ENCODE data around the gene CLIC1. TPM values are rescaled to one million over a fixed set of nuclear protein-coding genes. Genes with fewer than 3 reads are reported as not detected.
"Not testable (repeated sequence)": the region's sequence is repeated elsewhere in the genome, so short reads cannot be mapped to it uniquely, and the experiment has no call there.

The CLIC1 gene
- total and polyA plus RNA-seq, 10 of the 15 experiments (the other 5 are each of a cell fraction or from before 2014, with no cell fraction given): 446 to 1,266 (median 636) TPM

DNA sequence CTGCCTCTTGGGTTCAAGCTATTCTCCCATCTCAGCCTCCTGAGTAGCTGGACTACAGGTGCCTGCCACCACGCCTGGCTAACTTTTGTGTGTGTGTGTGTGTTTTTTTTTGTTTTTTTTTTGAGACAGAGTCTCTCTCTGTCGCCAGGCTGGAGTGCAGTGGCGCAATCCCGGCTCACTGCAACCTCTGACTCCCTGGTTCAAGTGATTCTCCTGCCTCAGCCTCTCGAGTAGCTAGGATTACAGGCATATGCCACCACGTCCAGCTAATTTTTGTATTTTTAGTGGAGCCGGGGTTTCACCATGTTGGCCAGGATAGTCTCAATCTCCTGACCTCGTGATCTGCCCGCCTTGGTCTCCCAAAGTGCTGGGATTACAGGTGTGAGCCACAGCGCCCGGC lies 27.2 kb downstream of the CLIC1 start:
- H3K4me3 ChIP-seq; H3K4me2 ChIP-seq (ENCODE audit: control insufficient read depth, insufficient read depth); H3K9ac ChIP-seq (ENCODE audit: control insufficient read depth, insufficient read depth, low read length); intact Hi-C loops (cut with micrococcal nuclease; ENCODE audit: unreplicated experiment); DNase-seq (ENCODE audit: low read depth, low spot score); H3K4me1 ChIP-seq (ENCODE audit: control insufficient read depth, insufficient read depth, low read length); H3K27ac ChIP-seq (ENCODE audit: control insufficient read depth, insufficient read depth); H3K27me3 ChIP-seq (replicated peaks in 1 of 2; ENCODE audit: control insufficient read depth in 2 of 2, insufficient read depth in 2 of 2, low read length in 1 of 2); SMC1A ChIA-PET (ENCODE audit: uncharacterized antibody, unreplicated experiment); H4K20me1 ChIP-seq (ENCODE audit: control insufficient read depth, insufficient read depth); H3K9me3 ChIP-seq (replicated peaks; ENCODE audit: control insufficient read depth, insufficient read depth, low read length); ATAC-seq; H3K36me3 ChIP-seq (ENCODE audit: control insufficient read depth in 2 of 2, insufficient read depth in 2 of 2, low read length in 1 of 2); FAIRE-seq; BruUV-seq (replicated peaks); H3K79me2 ChIP-seq (ENCODE audit: control insufficient read depth, insufficient read depth, low read length); H2AFZ ChIP-seq (ENCODE audit: control insufficient read depth, low read depth, low read length); RAD21 ChIA-PET (ENCODE audit: unreplicated experiment); in situ Hi-C loops (cut with MboI): not testable (repeated sequence)
- WGBS (ENCODE audit: insufficient coverage, insufficient replicate concordance, low lambda C conversion rate, missing lambda C conversion rate): 43% methylated on average over 11 of the region's 11 CpGs
- ChIA-PET CTCF (interaction anchor here (1.1 kb wide), 1 partner anchor 98 kb away, joined by 3 read pairs; the partner anchor contains the start of gene LSM2), POLR2A (interaction anchor here (0.6 kb wide), 2 partner anchors 43 to 175 kb away, joined by 3 read pairs; no protein-coding TSS in a partner anchor)

DNA sequence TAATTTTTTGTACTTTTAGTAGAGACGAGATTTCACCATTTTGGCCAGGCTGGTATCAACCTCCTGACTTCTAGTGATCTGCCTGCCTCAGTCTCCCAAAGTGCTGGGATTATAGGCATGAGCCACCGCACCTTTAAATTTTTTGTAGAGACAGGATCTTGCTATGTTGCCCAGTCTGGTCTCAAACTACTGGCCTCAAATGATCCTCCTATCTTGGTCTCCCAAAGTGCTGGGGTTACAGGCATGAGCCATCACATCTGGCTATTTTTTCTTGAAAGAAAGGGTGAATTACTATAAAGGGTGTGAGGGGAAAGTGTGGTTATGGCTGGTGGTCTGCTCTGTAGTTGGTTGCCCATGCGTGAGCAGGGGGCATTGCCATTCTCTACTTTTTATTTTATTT lies 28.1 kb downstream of the CLIC1 start:
- Histone ChIP-seq H3K9ac (ENCODE audit: control insufficient read depth, insufficient read depth, low read length) (no peak overlapping the region), H3K27ac (ENCODE audit: control insufficient read depth, insufficient read depth) (no peak overlapping the region), H3K27me3 (replicated peaks in 1 of 2; ENCODE audit: control insufficient read depth in 2 of 2, insufficient read depth in 2 of 2, low read length in 1 of 2) (no peaks in the 10 kb centered on the region; a peak in 1 of 4 replicates), H3K9me3 (replicated peaks; ENCODE audit: control insufficient read depth, insufficient read depth, low read length) (no peaks in the 10 kb centered on the region), H2AFZ (ENCODE audit: control insufficient read depth, low read depth, low read length) (no peak overlapping the region), H4K20me1 (ENCODE audit: control insufficient read depth, insufficient read depth) (no peaks in the 10 kb centered on the region), H3K4me1 (ENCODE audit: control insufficient read depth, insufficient read depth, low read length) (no peaks in the 10 kb centered on the region), H3K79me2 (ENCODE audit: control insufficient read depth, insufficient read depth, low read length) (no peaks in the 10 kb centered on the region), H3K36me3 (ENCODE audit: control insufficient read depth in 2 of 2, insufficient read depth in 2 of 2, low read length in 1 of 2) (no peaks in the 10 kb centered on the region), H3K4me2 (ENCODE audit: control insufficient read depth, insufficient read depth) (no peak overlapping the region), H3K4me3 (no peak overlapping the region)
- DNase-seq (ENCODE audit: low read depth, low spot score) (no peak), FAIRE-seq (no peak), ATAC-seq (no peak)
- ChIA-PET RAD21 (ENCODE audit: unreplicated experiment) (no interaction called here), POLR2A (no interaction called here), SMC1A (ENCODE audit: uncharacterized antibody, unreplicated experiment) (no interaction called here), CTCF (interaction anchor here (0.6 to 1.1 kb wide), 2 partner anchors 44 to 99 kb away, joined by 3 read pairs; partner anchors contain the start of gene LSM2)
- WGBS (ENCODE audit: insufficient coverage, insufficient replicate concordance, low lambda C conversion rate, missing lambda C conversion rate): 64% methylated on average over 3 of the region's 3 CpGs
- in situ Hi-C loops (cut with MboI) (no loop called here), intact Hi-C loops (cut with micrococcal nuclease; ENCODE audit: unreplicated experiment) (no loop called here)
- TF ChIP-seq, protein P1, sequence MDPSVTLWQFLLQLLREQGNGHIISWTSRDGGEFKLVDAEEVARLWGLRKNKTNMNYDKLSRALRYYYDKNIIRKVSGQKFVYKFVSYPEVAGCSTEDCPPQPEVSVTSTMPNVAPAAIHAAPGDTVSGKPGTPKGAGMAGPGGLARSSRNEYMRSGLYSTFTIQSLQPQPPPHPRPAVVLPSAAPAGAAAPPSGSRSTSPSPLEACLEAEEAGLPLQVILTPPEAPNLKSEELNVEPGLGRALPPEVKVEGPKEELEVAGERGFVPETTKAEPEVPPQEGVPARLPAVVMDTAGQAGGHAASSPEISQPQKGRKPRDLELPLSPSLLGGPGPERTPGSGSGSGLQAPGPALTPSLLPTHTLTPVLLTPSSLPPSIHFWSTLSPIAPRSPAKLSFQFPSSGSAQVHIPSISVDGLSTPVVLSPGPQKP (IDR thresholded peaks at IDR 0.05; ENCODE audit: low read depth, low read length): no peak
- TF ChIP-seq CHD4 (IDR thresholded peaks at IDR 0.05) (no peak), SMC3 (IDR thresholded peaks at IDR 0.05; ENCODE audit: borderline replicate concordance, low read length) (no peak), SUZ12 (IDR thresholded peaks at IDR 0.05; ENCODE audit: unreplicated experiment) (no peak), SMAD5 (IDR thresholded peaks at IDR 0.05; ENCODE audit: low read depth) (no peak)
- TF ChIP-seq, protein P2, sequence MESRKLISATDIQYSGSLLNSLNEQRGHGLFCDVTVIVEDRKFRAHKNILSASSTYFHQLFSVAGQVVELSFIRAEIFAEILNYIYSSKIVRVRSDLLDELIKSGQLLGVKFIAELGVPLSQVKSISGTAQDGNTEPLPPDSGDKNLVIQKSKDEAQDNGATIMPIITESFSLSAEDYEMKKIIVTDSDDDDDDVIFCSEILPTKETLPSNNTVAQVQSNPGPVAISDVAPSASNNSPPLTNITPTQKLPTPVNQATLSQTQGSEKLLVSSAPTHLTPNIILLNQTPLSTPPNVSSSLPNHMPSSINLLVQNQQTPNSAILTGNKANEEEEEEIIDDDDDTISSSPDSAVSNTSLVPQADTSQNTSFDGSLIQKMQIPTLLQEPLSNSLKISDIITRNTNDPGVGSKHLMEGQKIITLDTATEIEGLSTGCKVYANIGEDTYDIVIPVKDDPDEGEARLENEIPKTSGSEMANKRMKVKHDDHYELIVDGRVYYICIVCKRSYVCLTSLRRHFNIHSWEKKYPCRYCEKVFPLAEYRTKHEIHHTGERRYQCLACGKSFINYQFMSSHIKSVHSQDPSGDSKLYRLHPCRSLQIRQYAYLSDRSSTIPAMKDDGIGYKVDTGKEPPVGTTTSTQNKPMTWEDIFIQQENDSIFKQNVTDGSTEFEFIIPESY (IDR thresholded peaks at IDR 0.05): no peak
- BruUV-seq (replicated peaks): no TSS peak

Data from GM12878 (cell line).